ENCODE data around the gene ITGA2B.
"Not testable (repeated sequence)": the region's sequence is repeated elsewhere in the genome, so short reads cannot be mapped to it uniquely, and the experiment has no call there.

Gene ITGA2B

DNA sequence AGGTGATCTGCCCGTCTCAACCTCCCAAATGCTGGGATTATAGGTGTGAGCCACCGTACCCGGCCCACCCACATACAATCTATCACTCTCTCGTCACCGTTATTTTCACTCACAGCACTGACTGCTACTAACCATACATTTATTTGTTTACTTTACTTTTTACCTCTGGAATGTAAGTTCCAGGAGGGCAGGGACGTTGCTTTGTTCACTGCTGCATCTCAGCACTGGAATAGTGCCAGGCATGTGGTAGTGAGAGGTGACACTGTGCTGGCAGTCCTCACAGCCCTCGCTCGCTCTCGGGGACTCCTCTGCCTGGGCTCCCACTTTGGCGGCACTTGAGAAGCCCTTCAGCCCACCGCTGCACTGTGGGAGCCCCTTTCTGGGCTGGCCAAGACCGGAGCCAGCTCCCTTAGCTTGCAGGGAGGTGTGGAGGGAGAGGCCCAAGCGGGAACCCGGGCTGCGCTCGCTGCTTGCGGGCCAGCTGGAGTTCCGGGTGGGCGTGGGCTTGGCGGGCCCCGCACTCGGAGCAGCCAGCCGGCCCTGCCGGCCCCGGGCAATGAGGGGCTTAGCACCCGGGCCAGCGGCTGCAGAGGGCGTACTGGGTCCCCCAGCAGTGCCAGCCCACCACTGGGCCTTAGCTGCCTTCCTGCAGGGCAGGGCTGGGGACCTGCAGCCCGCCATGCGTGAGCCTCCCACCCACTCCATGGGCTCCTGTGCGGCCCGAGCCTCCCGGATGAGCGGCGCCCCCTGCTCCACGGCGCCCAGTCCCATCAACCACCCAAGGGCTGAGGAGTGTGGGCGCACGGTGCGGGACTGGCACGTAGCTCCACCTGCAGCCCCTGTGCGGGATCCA lies 20.8 kb downstream of the ITGA2B start:
- not testable (repeated sequence) for H3K36me3 ChIP-seq (ENCODE audit: insufficient read depth, low read length); H3K4me2 ChIP-seq (ENCODE audit: low read depth, low read length, poor library complexity, severe bottlenecking); H3K9me2 ChIP-seq (replicated peaks; ENCODE audit: low read depth, low read length); H3K9ac ChIP-seq (ENCODE audit: low read depth, low read length, poor library complexity, severe bottlenecking); H2AFZ ChIP-seq (ENCODE audit: low read length); H3K79me2 ChIP-seq (ENCODE audit: insufficient read depth, low read length); H3K27me3 ChIP-seq (ENCODE audit: insufficient read depth, low read length, poor library complexity, severe bottlenecking); H3F3A ChIP-seq (ENCODE audit: low read depth); H3K4me3 ChIP-seq (ENCODE audit: low read length, poor library complexity, severe bottlenecking); H3K4me1 ChIP-seq (ENCODE audit: insufficient read depth, low read length, poor library complexity, severe bottlenecking); H4K20me1 ChIP-seq (ENCODE audit: insufficient read depth, low read length, poor library complexity, severe bottlenecking); H3K9me3 ChIP-seq (ENCODE audit: insufficient read depth, low read depth, low read length)

GRCh38 chr17:44367231-44367979 lies 22.0 kb downstream of the ITGA2B start:
- Histone ChIP-seq H3K79me2 (ENCODE audit: insufficient read depth, low read length) (peaks cover 4% of the 10 kb centered on the region; the same call in 1 of the 2 replicates), H3K9ac (ENCODE audit: low read depth, low read length, poor library complexity, severe bottlenecking) (no peak overlapping the region), H3K9me2 (replicated peaks; ENCODE audit: low read depth, low read length) (no peaks in the 10 kb centered on the region), H3K4me1 (ENCODE audit: insufficient read depth, low read length, poor library complexity, severe bottlenecking) (peaks cover 7% of the 10 kb centered on the region), H3K4me2 (ENCODE audit: low read depth, low read length, poor library complexity, severe bottlenecking) (no peak overlapping the region), H3K36me3 (ENCODE audit: insufficient read depth, low read length) (no peaks in the 10 kb centered on the region), H3K9me3 (ENCODE audit: insufficient read depth, low read depth, low read length) (no peaks in the 10 kb centered on the region), H4K20me1 (ENCODE audit: insufficient read depth, low read length, poor library complexity, severe bottlenecking) (no peaks in the 10 kb centered on the region), H3K27me3 (ENCODE audit: insufficient read depth, low read length, poor library complexity, severe bottlenecking) (no peaks in the 10 kb centered on the region), H3F3A (ENCODE audit: low read depth) (no peaks in the 10 kb centered on the region), H3K4me3 (ENCODE audit: low read length, poor library complexity, severe bottlenecking) (no peak overlapping the region), H2AFZ (ENCODE audit: low read length) (no peak overlapping the region)
- TF ChIP-seq EZH2phosphoT487 (IDR thresholded peaks at IDR 0.05; ENCODE audit: borderline replicate concordance): no peak
- TF ChIP-seq, protein P1, sequence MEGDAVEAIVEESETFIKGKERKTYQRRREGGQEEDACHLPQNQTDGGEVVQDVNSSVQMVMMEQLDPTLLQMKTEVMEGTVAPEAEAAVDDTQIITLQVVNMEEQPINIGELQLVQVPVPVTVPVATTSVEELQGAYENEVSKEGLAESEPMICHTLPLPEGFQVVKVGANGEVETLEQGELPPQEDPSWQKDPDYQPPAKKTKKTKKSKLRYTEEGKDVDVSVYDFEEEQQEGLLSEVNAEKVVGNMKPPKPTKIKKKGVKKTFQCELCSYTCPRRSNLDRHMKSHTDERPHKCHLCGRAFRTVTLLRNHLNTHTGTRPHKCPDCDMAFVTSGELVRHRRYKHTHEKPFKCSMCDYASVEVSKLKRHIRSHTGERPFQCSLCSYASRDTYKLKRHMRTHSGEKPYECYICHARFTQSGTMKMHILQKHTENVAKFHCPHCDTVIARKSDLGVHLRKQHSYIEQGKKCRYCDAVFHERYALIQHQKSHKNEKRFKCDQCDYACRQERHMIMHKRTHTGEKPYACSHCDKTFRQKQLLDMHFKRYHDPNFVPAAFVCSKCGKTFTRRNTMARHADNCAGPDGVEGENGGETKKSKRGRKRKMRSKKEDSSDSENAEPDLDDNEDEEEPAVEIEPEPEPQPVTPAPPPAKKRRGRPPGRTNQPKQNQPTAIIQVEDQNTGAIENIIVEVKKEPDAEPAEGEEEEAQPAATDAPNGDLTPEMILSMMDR (conservative IDR thresholded peaks at IDR 0.05; ENCODE audit: low read length): no peak

- H3F3A ChIP-seq (ENCODE audit: low read depth); H3K9ac ChIP-seq (ENCODE audit: low read depth, low read length, poor library complexity, severe bottlenecking); H3K4me2 ChIP-seq (ENCODE audit: low read depth, low read length, poor library complexity, severe bottlenecking); H3K4me3 ChIP-seq (ENCODE audit: low read length, poor library complexity, severe bottlenecking); H3K9me3 ChIP-seq (ENCODE audit: insufficient read depth, low read depth, low read length); H3K27me3 ChIP-seq (ENCODE audit: insufficient read depth, low read length, poor library complexity, severe bottlenecking); H3K9me2 ChIP-seq (replicated peaks; ENCODE audit: low read depth, low read length); H3K36me3 ChIP-seq (ENCODE audit: insufficient read depth, low read length); H2AFZ ChIP-seq (ENCODE audit: low read length); H3K79me2 ChIP-seq (ENCODE audit: insufficient read depth, low read length); H4K20me1 ChIP-seq (ENCODE audit: insufficient read depth, low read length, poor library complexity, severe bottlenecking); H3K4me1 ChIP-seq (ENCODE audit: insufficient read depth, low read length, poor library complexity, severe bottlenecking): not testable (repeated sequence)
Observed at GRCh38 chr17:44365051-44365450, 24.4 kb downstream of the ITGA2B start.

GRCh38 chr17:44363613-44364159 lies 25.8 kb downstream of the ITGA2B start, which contains the start of gene FAM171A2:
Gene FAM171A2, minus strand, starts transcription at chr17:44363853. Its CDS starts 139 bp downstream, at chr17:44363714.
- Histone ChIP-seq H3K4me3 (ENCODE audit: low read length, poor library complexity, severe bottlenecking) (peak within 1 kb of the TSS; percentile 90), H3K9me2 (replicated peaks; ENCODE audit: low read depth, low read length) (no peaks in the 10 kb centered on the region), H3K9ac (ENCODE audit: low read depth, low read length, poor library complexity, severe bottlenecking) (peak within 1 kb of the TSS; percentile 87), H3K4me2 (ENCODE audit: low read depth, low read length, poor library complexity, severe bottlenecking) (peak within 1 kb of the TSS; percentile 89), H3K79me2 (ENCODE audit: insufficient read depth, low read length) (peaks cover 4% of the 10 kb centered on the region; the same call in 1 of the 2 replicates), H3K27me3 (ENCODE audit: insufficient read depth, low read length, poor library complexity, severe bottlenecking) (no peaks in the 10 kb centered on the region), H3K9me3 (ENCODE audit: insufficient read depth, low read depth, low read length) (no peaks in the 10 kb centered on the region), H2AFZ (ENCODE audit: low read length) (peak within 1 kb of the TSS; percentile 99), H3F3A (ENCODE audit: low read depth) (no peaks in the 10 kb centered on the region), H4K20me1 (ENCODE audit: insufficient read depth, low read length, poor library complexity, severe bottlenecking) (no peaks in the 10 kb centered on the region), H3K4me1 (ENCODE audit: insufficient read depth, low read length, poor library complexity, severe bottlenecking) (peaks cover 10% of the 10 kb centered on the region), H3K36me3 (ENCODE audit: insufficient read depth, low read length) (no peaks in the 10 kb centered on the region)
- no peak for TF ChIP-seq EZH2phosphoT487 (IDR thresholded peaks at IDR 0.05; ENCODE audit: borderline replicate concordance)
- TF ChIP-seq, protein P1 (conservative IDR thresholded peaks at IDR 0.05; ENCODE audit: low read length): peak; percentile 56

All from Loucy (cell line).